Neuron (in vitro differentiated cells): ENCODE results near the gene HSD17B12.
A peak's percentile ranks its signal among the peaks of the same experiment; 100 is the strongest.
"Not testable (repeated sequence)": the region's sequence is repeated elsewhere in the genome, so short reads cannot be mapped to it uniquely, and the experiment has no call there.

Source experiments
- H2AFZ ChIP-seq: one replicate; pipeline ENCODE4 v1.6.1; 2013; ENCODE audit warnings: low read depth, mild to moderate bottlenecking, inconsistent platforms, low read length, moderate library complexity
- H3K27me3 ChIP-seq: one replicate; pipeline ENCODE4 v1.6.1; 2013; ENCODE audit warnings: low read length; ENCODE audit not compliant: insufficient read depth
- H3K36me3 ChIP-seq: one replicate; pipeline ENCODE4 v1.6.1; 2013; ENCODE audit warnings: low read length; ENCODE audit not compliant: insufficient read depth
- H3K4me1 ChIP-seq: one replicate; pipeline ENCODE4 v1.6.1; 2013; ENCODE audit warnings: low read length; ENCODE audit not compliant: insufficient read depth
- H3K4me3 ChIP-seq: 2 replicates; pipeline ENCODE4 v1.5.1; 2013; ENCODE audit warnings: mild to moderate bottlenecking, low read length, moderate library complexity
- H3K9me3 ChIP-seq: one replicate; pipeline ENCODE4 v1.6.1; 2013; ENCODE audit warnings: low read length

HSD17B12 gene

DNA sequence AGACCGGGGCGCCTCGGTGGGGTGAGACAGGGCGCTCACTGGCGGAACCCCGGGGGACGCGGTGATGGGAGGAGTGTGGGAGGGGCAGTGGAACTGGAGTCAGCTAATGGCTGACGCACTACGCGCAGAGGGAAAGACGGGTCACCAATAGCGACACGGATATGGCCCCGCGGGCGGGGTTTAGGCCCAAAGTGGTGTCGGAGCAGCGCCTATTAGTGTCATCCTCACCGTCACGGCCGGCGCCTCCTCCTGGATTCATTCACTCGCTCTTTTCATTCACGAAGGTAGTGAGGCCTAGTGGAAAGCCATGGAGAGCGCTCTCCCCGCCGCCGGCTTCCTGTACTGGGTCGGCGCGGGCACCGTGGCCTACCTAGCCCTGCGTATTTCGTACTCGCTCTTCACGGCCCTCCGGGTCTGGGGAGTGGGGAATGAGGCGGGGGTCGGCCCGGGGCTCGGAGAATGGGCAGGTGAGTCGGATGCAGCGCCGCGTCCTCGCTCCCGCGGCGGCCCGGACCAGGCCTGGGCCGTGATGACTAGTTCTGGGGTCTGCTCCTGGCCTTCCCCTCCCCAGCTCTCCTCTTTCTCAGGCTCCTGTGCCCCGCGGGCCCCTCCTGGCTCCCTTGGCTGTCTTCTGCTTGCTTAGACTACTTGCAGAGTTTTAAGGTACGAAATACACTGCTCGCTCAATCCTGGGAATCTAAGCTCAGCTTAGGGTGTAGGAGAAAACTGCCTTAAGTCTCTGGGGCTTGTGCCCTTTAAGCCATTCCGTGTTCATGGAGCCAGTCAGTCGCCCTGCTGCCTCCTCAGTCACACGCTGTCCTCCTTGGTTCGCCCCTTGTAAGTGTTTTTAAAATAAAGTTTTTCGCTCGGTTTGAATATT, at the start of gene HSD17B12:
Gene HSD17B12 (plus strand): TSS at position 218 of the 880 bp plus-strand sequence. CDS start 90 bp downstream, at position 308.
- peaks cover 24% of the 10 kb centered on the region for H3K36me3 ChIP-seq
- no peaks in the 10 kb centered on the region for H3K9me3 ChIP-seq
- H3K4me1 ChIP-seq = peaks cover 3% of the 10 kb centered on the region
- H3K4me3 ChIP-seq = peak within 1 kb of the TSS; percentile 96
- H3K27me3 ChIP-seq = peaks cover 3% of the 10 kb centered on the region
- H2AFZ ChIP-seq = peak within 1 kb of the TSS; percentile 4

- Histone ChIP-seq H3K4me3 (no peak overlapping the region), H3K27me3 (peaks cover 13% of the 10 kb centered on the region), H2AFZ (no peak overlapping the region), H3K4me1 (no peaks in the 10 kb centered on the region), H3K36me3 (no peaks in the 10 kb centered on the region), H3K9me3 (no peaks in the 10 kb centered on the region)
Observed at GRCh38 chr11:43631732-43632131, 48.8 kb upstream of the HSD17B12 start.

GRCh38 chr11:43632181-43632580, 48.4 kb upstream of the HSD17B12 start:
- Histone ChIP-seq H2AFZ (no peak overlapping the region), H3K27me3 (peaks cover 14% of the 10 kb centered on the region), H3K36me3 (no peaks in the 10 kb centered on the region), H3K4me3 (no peak overlapping the region), H3K4me1 (no peaks in the 10 kb centered on the region), H3K9me3 (no peaks in the 10 kb centered on the region)

DNA sequence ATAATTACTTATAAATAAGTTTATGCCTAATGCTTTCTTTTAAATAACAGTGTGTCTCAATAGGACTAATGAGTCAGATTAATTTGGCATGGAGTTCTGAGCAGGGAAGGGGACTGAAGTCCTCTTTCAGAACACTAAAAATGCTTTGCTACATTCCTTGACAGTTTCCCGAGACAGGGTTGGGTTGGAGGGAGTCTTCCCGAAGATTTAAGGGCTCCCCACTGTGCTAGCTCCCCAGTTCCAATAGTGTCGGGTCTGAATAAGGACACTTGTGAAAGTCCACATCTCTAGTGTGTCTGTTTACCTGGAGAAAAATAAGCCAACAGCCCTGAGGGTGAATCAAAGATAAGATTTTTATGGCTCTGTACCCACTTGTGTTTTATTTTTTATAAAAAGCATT, 41.8 kb upstream of the HSD17B12 start:
- Histone ChIP-seq H3K4me3 (no peak overlapping the region), H3K27me3 (peaks cover 34% of the 10 kb centered on the region), H3K4me1 (no peaks in the 10 kb centered on the region), H2AFZ (no peak overlapping the region), H3K36me3 (no peaks in the 10 kb centered on the region), H3K9me3 (no peaks in the 10 kb centered on the region)

DNA sequence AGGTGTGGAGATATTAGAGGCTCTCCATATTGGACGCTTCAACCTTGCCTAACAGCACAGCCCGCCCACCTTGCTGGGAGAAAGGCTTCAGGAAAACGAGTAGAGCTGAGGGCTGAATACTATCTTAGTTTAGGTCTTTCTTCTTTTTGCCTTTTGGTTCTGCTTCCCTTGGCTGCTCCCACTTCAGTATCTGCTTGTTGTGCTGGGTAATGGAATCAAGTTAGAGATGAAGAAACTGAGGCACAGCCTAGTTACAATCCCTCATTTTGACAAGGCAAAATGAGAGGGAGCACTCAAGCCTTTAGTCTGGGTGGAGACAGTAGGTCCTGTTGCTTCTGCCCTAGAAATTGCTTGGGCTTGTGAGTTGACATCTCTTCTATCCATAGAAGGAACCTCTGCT, 41.3 kb upstream of the HSD17B12 start:
- H3K27me3 ChIP-seq = peaks cover 33% of the 10 kb centered on the region

DNA sequence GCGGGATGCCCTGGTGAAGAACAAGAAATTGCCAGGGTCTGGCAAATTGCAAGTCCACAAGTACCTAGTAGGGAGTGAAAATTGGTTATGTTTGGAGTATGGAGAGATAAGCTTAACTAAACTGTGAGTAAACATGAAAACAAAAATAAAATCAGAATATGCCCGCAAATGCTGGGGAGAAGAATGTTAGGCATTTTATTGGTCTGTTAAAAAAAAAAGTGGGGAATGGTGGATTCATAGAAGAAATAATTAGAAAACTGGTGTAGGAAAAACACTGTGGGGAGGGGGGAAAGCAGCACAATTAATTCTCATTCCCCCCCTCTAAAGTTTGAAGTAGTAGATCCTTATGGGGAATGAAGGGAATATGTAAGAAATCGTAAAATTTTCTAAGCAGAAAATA, 40.6 kb upstream of the HSD17B12 start:
- peaks cover 4% of the 10 kb centered on the region for H3K4me1 ChIP-seq
- no peaks in the 10 kb centered on the region for H3K9me3 ChIP-seq
- no peak overlapping the region for H2AFZ ChIP-seq
- peaks cover 30% of the 10 kb centered on the region for H3K27me3 ChIP-seq
- no peak overlapping the region for H3K4me3 ChIP-seq
- H3K36me3 ChIP-seq = no peaks in the 10 kb centered on the region

More for the DNA sequence above, 41.3 kb upstream of the HSD17B12 start:
- H3K9me3 ChIP-seq = no peaks in the 10 kb centered on the region
- H3K4me1 ChIP-seq = no peaks in the 10 kb centered on the region
- no peaks in the 10 kb centered on the region for H3K36me3 ChIP-seq
- no peak overlapping the region for H2AFZ ChIP-seq
- H3K4me3 ChIP-seq = no peak overlapping the region

- Histone ChIP-seq H3K4me1 (peaks cover 7% of the 10 kb centered on the region), H3K27me3 (peaks cover 12% of the 10 kb centered on the region), H3K36me3 (no peaks in the 10 kb centered on the region), H2AFZ (peak overlapping the region; percentile 93), H3K4me3 (peak overlapping the region; percentile 83), H3K9me3 (no peaks in the 10 kb centered on the region)
Observed at GRCh38 chr11:43643898-43644620, 36.5 kb upstream of the HSD17B12 start.

- H3K36me3 ChIP-seq = no peaks in the 10 kb centered on the region
- no peaks in the 10 kb centered on the region for H3K9me3 ChIP-seq
- H2AFZ ChIP-seq = peak overlapping the region; percentile 93
- H3K4me3 ChIP-seq = peak overlapping the region; percentile 83
- H3K4me1 ChIP-seq = peaks cover 7% of the 10 kb centered on the region
- peaks cover 5% of the 10 kb centered on the region for H3K27me3 ChIP-seq
Observed at GRCh38 chr11:43644621-43645299, 35.8 kb upstream of the HSD17B12 start.

- Histone ChIP-seq H3K4me3 (no peak overlapping the region), H3K27me3 (no peaks in the 10 kb centered on the region), H3K36me3 (no peaks in the 10 kb centered on the region), H2AFZ (no peak overlapping the region), H3K4me1 (peaks cover 7% of the 10 kb centered on the region), H3K9me3 (no peaks in the 10 kb centered on the region)
Observed at GRCh38 chr11:43646767-43647166, 33.8 kb upstream of the HSD17B12 start.

DNA sequence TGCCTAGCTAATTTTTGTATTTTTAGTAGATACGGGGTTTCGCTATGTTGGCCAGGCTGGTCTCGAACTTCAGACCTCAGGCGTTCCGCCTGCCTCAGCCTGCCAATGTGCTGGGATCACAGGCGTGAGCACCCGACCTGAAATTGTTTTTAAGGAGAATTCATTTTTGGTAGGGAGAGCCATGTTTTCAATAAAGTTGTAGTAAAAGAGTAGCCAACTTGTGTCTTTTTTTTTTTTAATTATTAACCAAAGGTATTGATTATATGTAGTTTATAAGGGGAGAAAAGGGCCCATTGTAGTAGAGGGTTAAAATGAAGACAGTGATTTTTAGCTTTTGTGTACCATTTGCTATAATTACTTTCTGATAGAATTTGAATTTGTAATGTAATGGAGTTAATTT, 31.6 kb upstream of the HSD17B12 start:
- no peaks in the 10 kb centered on the region for H3K36me3 ChIP-seq
- no peaks in the 10 kb centered on the region for H3K27me3 ChIP-seq
- peaks cover 7% of the 10 kb centered on the region for H3K4me1 ChIP-seq
- H2AFZ ChIP-seq = no peak overlapping the region
- H3K4me3 ChIP-seq = no peak overlapping the region
- no peaks in the 10 kb centered on the region for H3K9me3 ChIP-seq

GRCh38 chr11:43649501-43649900, 31.0 kb upstream of the HSD17B12 start:
- H3K4me3 ChIP-seq = no peak overlapping the region
- no peaks in the 10 kb centered on the region for H3K27me3 ChIP-seq
- no peaks in the 10 kb centered on the region for H3K36me3 ChIP-seq
- H3K4me1 ChIP-seq = peaks cover 7% of the 10 kb centered on the region
- H2AFZ ChIP-seq = no peak overlapping the region
- H3K9me3 ChIP-seq = no peaks in the 10 kb centered on the region

DNA sequence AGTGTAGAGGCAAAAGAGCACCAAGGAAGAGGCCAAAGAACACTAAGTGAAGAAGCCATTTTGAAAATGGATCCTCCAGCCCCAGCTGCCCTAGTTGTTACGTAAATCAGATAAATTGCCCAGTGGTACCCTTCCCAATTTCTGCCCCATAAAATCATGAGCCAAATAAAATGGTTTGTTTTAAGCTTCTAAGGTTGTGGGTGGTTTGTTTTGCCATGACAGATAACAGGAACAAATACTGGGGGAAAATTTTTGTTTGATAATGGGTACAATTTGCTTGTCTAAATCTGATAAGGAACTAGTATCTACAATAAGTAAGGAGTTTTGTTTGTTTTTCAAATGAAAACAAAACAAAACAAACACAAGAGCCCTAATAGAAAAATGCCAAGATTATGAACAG, 30.6 kb upstream of the HSD17B12 start:
- H3K4me1 ChIP-seq = peaks cover 3% of the 10 kb centered on the region
- H3K4me3 ChIP-seq = no peak overlapping the region
- no peaks in the 10 kb centered on the region for H3K9me3 ChIP-seq
- H3K36me3 ChIP-seq = no peaks in the 10 kb centered on the region
- H3K27me3 ChIP-seq = no peaks in the 10 kb centered on the region
- H2AFZ ChIP-seq = no peak overlapping the region

DNA sequence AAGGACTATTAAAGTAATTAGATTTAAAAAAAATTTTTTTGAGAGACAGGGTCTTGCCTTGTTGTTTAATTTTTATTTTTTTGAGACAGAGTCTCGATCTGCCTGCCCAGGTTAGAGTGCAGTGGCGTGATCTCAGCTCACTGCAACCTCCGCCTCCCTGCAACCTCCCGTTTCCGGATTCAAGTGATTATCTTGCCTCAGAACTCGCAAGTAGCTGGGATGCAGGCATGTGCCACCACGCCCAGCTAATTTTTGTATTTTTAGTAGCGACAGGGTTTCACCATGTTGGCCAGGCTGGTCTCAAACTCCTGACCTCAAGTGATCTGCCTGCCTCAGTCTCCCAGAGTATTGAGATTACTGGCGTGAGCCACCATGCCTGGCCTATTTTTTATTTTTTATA, 17.5 kb upstream of the HSD17B12 start:
- H2AFZ ChIP-seq, H3K4me1 ChIP-seq, H3K27me3 ChIP-seq, H3K4me3 ChIP-seq, H3K36me3 ChIP-seq, H3K9me3 ChIP-seq: not testable (repeated sequence)
